ENCODE data around the gene LUC7L3. TPM values are rescaled to one million over a fixed set of nuclear protein-coding genes. Genes with fewer than 3 reads are reported as not detected.

LUC7L3 gene
- total and polyA plus RNA-seq, 2 of the 13 experiments (the other 11 are each of a cell fraction or from before 2014, with no cell fraction given), result 108 to 120 TPM

- TF ChIP-seq ZNF609 (CRISPR knock-in tag; IDR thresholded peaks at IDR 0.05; ENCODE audit: borderline replicate concordance) (peak; percentile 97), FOXC1 (CRISPR knock-in tag; IDR thresholded peaks at IDR 0.05; ENCODE audit: borderline replicate concordance) (peak; percentile 85; the same call in 1 of the 2 replicates), NFKB2 (CRISPR knock-in tag; IDR thresholded peaks at IDR 0.05; ENCODE audit: borderline replicate concordance) (peak; percentile 92; the same call in 1 of the 2 replicates), XRCC5 (optimal IDR thresholded peaks at IDR 0.05; ENCODE audit: low read length) (peak; percentile 94), TCF7L2 (IDR thresholded peaks at IDR 0.05; ENCODE audit: low read depth, low read length) (no peak), MTA1 (CRISPR knock-in tag; IDR thresholded peaks at IDR 0.05; ENCODE audit: borderline replicate concordance) (peak; percentile 98), ZBTB25 (CRISPR knock-in tag; IDR thresholded peaks at IDR 0.05) (peak; percentile 88), ZNF337 (CRISPR knock-in tag; IDR thresholded peaks at IDR 0.05; ENCODE audit: borderline replicate concordance, low read depth) (peak; percentile 50; the same call in 1 of the 2 replicates), POLR2G (IDR thresholded peaks at IDR 0.05; ENCODE audit: low read depth, low read length) (peak; percentile 99), ZNF318 (CRISPR knock-in tag; IDR thresholded peaks at IDR 0.05) (peak; percentile 97), PCBP2 (optimal IDR thresholded peaks at IDR 0.05; ENCODE audit: low read depth, low read length, poor library complexity, severe bottlenecking) (no peak), MZF1 (CRISPR knock-in tag; IDR thresholded peaks at IDR 0.05; ENCODE audit: borderline replicate concordance) (no peak), ZNF713 (CRISPR knock-in tag; IDR thresholded peaks at IDR 0.05) (0 out of 2 replicates have a peak, but pooled peaks have one; percentile 4), STAT5B (CRISPR knock-in tag; IDR thresholded peaks at IDR 0.05) (no peak)
These were observed 34.6 kb upstream of the LUC7L3 start (continued) for GRCh38 chr17:50684612-50685333.
